Measurements from ENCODE around the gene CNTLN.

The CNTLN gene

DNA sequence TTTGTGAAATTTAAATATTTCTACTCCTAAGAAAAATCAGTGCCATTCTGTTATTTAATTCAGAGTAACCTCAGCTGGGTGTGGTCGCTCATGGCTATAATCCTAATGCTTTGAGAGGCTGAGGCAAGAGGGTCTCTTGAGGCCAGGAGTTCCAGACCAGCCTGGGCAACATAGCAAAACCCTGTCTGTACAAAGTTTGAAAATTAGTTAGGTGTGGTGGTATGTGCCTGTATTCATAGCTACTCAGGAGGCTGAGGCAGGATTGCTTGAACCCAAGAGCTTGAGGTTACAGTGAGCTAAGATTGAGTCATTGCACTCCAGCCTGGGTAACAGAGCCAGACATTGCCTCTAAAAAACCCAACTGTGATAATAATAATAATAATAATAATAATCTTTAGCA is 44.8 kb upstream of the CNTLN start:
- Histone ChIP-seq H3F3A (ENCODE audit: low read depth) (no peaks in the 10 kb centered on the region), H3K79me2 (ENCODE audit: insufficient read depth, low read length) (no peaks in the 10 kb centered on the region), H2AFZ (ENCODE audit: low read length) (no peak overlapping the region), H3K36me3 (ENCODE audit: insufficient read depth, low read length) (no peaks in the 10 kb centered on the region), H4K20me1 (ENCODE audit: insufficient read depth, low read length, poor library complexity, severe bottlenecking) (no peaks in the 10 kb centered on the region), H3K27me3 (ENCODE audit: insufficient read depth, low read length, poor library complexity, severe bottlenecking) (peaks cover 3% of the 10 kb centered on the region), H3K4me2 (ENCODE audit: low read depth, low read length, poor library complexity, severe bottlenecking) (no peak overlapping the region), H3K4me1 (ENCODE audit: insufficient read depth, low read length, poor library complexity, severe bottlenecking) (no peaks in the 10 kb centered on the region), H3K9ac (ENCODE audit: low read depth, low read length, poor library complexity, severe bottlenecking) (no peak overlapping the region), H3K9me2 (replicated peaks; ENCODE audit: low read depth, low read length) (no peaks in the 10 kb centered on the region), H3K4me3 (ENCODE audit: low read length, poor library complexity, severe bottlenecking) (no peak overlapping the region), H3K9me3 (ENCODE audit: insufficient read depth, low read depth, low read length) (no peaks in the 10 kb centered on the region)
- TF ChIP-seq, protein P1, sequence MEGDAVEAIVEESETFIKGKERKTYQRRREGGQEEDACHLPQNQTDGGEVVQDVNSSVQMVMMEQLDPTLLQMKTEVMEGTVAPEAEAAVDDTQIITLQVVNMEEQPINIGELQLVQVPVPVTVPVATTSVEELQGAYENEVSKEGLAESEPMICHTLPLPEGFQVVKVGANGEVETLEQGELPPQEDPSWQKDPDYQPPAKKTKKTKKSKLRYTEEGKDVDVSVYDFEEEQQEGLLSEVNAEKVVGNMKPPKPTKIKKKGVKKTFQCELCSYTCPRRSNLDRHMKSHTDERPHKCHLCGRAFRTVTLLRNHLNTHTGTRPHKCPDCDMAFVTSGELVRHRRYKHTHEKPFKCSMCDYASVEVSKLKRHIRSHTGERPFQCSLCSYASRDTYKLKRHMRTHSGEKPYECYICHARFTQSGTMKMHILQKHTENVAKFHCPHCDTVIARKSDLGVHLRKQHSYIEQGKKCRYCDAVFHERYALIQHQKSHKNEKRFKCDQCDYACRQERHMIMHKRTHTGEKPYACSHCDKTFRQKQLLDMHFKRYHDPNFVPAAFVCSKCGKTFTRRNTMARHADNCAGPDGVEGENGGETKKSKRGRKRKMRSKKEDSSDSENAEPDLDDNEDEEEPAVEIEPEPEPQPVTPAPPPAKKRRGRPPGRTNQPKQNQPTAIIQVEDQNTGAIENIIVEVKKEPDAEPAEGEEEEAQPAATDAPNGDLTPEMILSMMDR (conservative IDR thresholded peaks at IDR 0.05; ENCODE audit: low read length): no peak
- TF ChIP-seq EZH2phosphoT487 (IDR thresholded peaks at IDR 0.05; ENCODE audit: borderline replicate concordance): no peak

GRCh38 chr9:17116400-17116837 is 18.4 kb upstream of the CNTLN start:
- no peak overlapping the region for H3K4me3 ChIP-seq (ENCODE audit: low read length, poor library complexity, severe bottlenecking)
- H3K9me2 ChIP-seq (replicated peaks; ENCODE audit: low read depth, low read length): no peaks in the 10 kb centered on the region
- no peaks in the 10 kb centered on the region for H3K27me3 ChIP-seq (ENCODE audit: insufficient read depth, low read length, poor library complexity, severe bottlenecking)
- 0 out of 2 replicates have a peak overlapping the region, but pooled peaks have one; percentile 9 for H2AFZ ChIP-seq (ENCODE audit: low read length)
- H3F3A ChIP-seq (ENCODE audit: low read depth): no peaks in the 10 kb centered on the region
- no peaks in the 10 kb centered on the region for H4K20me1 ChIP-seq (ENCODE audit: insufficient read depth, low read length, poor library complexity, severe bottlenecking)
- H3K4me1 ChIP-seq (ENCODE audit: insufficient read depth, low read length, poor library complexity, severe bottlenecking): peaks cover 4% of the 10 kb centered on the region
- no peak overlapping the region for H3K9ac ChIP-seq (ENCODE audit: low read depth, low read length, poor library complexity, severe bottlenecking)
- peaks cover 2% of the 10 kb centered on the region; the same call in 1 of the 2 replicates for H3K9me3 ChIP-seq (ENCODE audit: insufficient read depth, low read depth, low read length)
- H3K79me2 ChIP-seq (ENCODE audit: insufficient read depth, low read length): no peaks in the 10 kb centered on the region
- peak overlapping the region; percentile 9 for H3K4me2 ChIP-seq (ENCODE audit: low read depth, low read length, poor library complexity, severe bottlenecking)
- H3K36me3 ChIP-seq (ENCODE audit: insufficient read depth, low read length): no peaks in the 10 kb centered on the region
- no peak for TF ChIP-seq EZH2phosphoT487 (IDR thresholded peaks at IDR 0.05; ENCODE audit: borderline replicate concordance)
- TF ChIP-seq, protein P1 (conservative IDR thresholded peaks at IDR 0.05; ENCODE audit: low read length): peak; percentile 87

- H3K9me2 ChIP-seq (replicated peaks; ENCODE audit: low read depth, low read length): no peaks in the 10 kb centered on the region
- no peak overlapping the region for H2AFZ ChIP-seq (ENCODE audit: low read length)
These were observed 17.5 kb upstream of the CNTLN start for GRCh38 chr9:17117372-17117771.

More at GRCh38 chr9:17117372-17117771, 17.5 kb upstream of the CNTLN start:
- peaks cover 4% of the 10 kb centered on the region for H3K4me1 ChIP-seq (ENCODE audit: insufficient read depth, low read length, poor library complexity, severe bottlenecking)
- no peak overlapping the region for H3K9ac ChIP-seq (ENCODE audit: low read depth, low read length, poor library complexity, severe bottlenecking)
- H3K4me2 ChIP-seq (ENCODE audit: low read depth, low read length, poor library complexity, severe bottlenecking): no peak overlapping the region
- no peaks in the 10 kb centered on the region for H3F3A ChIP-seq (ENCODE audit: low read depth)
- no peaks in the 10 kb centered on the region for H3K36me3 ChIP-seq (ENCODE audit: insufficient read depth, low read length)
- no peaks in the 10 kb centered on the region for H3K27me3 ChIP-seq (ENCODE audit: insufficient read depth, low read length, poor library complexity, severe bottlenecking)
- H3K9me3 ChIP-seq (ENCODE audit: insufficient read depth, low read depth, low read length): no peaks in the 10 kb centered on the region
- no peaks in the 10 kb centered on the region for H4K20me1 ChIP-seq (ENCODE audit: insufficient read depth, low read length, poor library complexity, severe bottlenecking)
- H3K79me2 ChIP-seq (ENCODE audit: insufficient read depth, low read length): no peaks in the 10 kb centered on the region
- TF ChIP-seq, protein P1 (conservative IDR thresholded peaks at IDR 0.05; ENCODE audit: low read length): no peak
- TF ChIP-seq EZH2phosphoT487 (IDR thresholded peaks at IDR 0.05; ENCODE audit: borderline replicate concordance): no peak
- H3K4me3 ChIP-seq (ENCODE audit: low read length, poor library complexity, severe bottlenecking): no peak overlapping the region
